NCI-H187 (cell line): Measurements from ENCODE around the gene RPTN.

Experiments used
- DNase-seq, 2 experiments: peaks; one replicate each; lab custom pipeline; 2025; lab: John Stamatoyannopoulos, UW

RPTN gene

DNA sequence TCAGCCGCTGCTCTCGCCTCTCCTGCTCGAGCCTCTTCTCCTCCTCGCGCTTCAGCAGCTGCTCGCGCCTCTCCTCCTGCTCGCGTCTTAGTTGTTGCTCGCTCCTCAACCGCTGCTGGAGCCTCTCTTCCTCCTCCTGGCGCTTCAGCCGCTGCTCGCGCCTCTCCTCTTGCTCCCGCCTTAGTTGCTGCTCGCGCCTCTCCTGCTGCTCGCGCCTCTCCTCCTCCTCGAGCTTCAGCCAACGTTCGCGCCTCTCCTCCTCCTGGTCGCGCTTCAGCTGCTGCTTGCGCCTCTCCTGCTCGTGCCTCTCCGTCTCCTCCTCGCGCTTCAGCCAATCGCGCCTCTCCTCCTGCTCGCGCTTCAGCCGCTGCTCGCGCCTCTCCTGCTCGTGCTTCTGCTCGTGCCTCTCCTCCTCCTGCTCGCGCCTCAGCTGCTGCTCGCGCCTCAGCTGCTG lies 47.5 kb downstream of the RPTN start:
- DNase-seq, result peak in 1 of 2 experiments; percentile 15

GRCh38 chr1:152110860-152111514 lies 48.0 kb downstream of the RPTN start:
- no peak for DNase-seq

DNA sequence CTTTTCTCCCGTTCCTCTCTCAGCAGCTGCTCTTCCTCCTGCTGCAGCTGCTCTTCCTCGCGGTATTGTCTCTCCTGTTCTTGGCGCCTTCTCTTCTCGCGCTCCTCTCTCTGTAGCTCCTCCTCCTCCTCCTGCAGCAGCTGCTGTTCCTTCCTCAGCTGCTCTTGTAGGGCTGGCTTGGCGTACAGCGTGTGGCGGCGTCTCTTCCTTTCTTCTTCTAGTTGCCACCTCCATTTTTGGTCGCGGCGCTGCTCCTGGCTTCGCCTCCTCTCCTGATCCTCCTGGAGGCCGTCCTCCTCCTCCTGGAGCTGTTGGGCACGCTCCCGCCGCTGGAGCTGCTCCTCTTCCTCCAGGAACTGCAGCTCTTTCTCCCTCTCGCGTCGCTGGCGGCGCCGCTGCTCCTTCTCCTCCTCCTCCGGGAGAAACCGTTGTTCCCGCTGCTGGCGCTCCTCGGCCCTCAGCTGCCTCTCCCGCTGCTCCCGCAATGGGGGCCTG lies 48.6 kb downstream of the RPTN start:
- no peak for DNase-seq

DNA sequence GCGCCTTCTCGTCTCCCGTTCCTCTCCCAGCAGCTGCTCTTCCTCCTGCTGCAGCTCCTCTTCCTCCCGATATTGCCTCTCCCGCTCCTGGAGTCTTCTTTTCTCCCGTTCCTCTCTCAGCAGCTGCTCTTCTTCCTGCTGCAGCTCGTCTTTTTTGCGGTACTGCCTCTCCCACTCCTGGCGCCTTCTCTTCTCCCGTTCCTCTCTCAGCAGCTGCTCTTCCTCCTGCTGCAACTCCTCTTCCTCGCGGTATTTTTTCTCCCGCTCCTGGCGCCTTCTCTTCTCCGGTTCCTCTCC lies 49.1 kb downstream of the RPTN start:
- no peak for DNase-seq

DNA sequence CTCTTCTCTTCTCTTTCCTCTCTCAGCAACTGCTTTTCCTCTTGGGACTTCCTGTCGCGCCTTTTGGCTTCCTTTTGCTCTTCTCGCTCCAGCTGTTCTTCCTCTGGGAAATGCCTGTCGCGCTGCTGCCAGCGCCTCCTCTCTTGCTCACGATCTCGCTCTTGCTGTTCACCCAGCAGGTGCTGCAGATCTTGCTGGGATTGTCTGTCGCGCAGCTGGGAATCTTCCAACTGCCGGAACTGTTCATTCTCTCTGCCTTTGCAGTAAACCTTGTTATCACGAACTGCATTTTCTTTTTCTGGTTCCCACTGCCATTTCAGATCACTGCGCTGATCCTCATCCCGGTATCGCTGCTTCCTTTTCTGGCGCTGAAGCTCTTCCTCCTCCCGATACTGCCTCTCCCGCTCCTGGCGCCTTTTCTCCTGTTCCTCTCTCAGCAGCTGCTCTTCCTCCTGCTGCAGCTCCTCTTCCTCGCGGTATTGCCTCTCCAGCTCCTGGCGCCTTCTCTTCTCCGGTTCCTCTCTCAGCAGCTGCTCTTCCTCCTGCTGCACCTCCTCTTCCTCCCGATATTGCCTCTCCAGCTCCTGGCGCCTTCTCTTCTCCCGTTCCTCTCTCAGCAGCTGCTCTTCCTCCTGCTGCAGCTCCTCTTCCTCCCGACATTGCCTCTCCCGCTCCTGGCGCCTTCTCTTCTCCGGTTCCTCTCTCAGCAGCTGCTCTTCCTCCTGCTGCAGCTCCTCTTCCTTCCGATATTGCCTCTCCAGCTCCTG lies 49.6 kb downstream of the RPTN start:
- no peak for DNase-seq

- no peak for DNase-seq
Measured at GRCh38 chr1:152108882-152109222, 50.2 kb downstream of the RPTN start.

DNA sequence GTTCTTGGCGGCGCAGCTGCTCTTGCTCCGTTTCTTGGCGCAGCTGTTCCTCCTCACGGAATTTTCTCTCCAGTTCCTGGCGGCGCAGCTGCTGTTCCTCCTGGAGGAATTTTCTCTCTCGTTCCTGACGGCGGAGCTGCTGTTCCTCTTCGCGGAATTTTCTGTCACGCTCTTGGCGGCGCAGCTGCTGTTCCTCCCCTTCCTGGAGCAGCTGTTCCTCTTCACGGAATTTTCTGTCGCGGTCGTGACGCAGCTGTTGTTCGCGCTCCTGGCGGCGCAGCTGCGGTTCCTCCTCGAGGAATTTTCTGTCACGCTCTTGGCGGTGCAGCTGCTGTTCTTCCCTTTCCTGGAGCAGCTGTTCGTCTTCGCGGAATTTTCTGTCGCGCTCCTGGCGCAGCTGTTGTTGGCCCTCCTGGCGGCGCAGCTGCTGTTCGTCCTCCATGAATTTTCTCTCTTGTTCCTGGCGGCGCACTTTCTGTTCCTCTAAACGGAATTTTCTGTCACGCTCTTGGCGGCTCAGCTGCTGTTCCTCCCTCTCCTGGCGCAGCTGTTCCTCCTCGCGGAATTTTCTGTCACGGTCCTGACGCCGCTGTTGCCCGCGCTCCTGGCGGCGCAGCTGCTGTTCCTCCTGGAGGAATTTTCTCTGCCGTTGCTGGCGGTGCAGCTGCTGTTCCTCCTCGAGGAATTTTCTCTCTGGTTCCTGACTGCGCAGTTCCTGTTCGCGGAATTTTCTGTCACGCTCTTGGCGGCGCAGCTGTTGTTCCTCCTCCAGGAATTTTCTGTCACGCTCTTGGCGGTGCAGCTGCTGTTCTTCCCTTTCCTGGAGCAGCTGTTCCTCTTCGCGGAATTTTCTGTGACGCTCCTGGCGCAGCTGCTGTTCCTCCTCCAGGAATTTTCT lies 50.8 kb downstream of the RPTN start:
- no peak for DNase-seq

GRCh38 chr1:152107031-152107983 lies 51.7 kb downstream of the RPTN start:
- no peak for DNase-seq

DNA sequence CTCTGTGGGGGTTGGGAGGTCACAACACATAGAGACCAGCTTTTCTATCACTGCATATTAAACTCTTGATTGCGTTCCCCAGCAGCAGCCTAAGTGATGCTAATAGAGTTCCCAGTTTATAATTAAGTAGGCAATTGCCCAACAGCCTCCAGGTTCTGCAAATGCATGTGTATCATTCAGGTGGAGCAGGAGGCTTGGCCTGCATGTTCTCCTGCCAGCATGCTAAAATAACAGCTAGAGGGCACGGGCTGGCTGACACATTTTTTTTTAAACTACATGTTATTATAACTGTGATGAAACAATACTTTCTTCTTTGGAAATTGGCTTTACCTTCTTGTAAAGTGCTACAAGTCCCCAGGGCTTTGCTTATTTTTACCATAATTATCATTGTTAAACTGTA lies 54.2 kb downstream of the RPTN start:
- DNase-seq, result no peak
